ENCODE results near the gene MFN1.

DNA sequence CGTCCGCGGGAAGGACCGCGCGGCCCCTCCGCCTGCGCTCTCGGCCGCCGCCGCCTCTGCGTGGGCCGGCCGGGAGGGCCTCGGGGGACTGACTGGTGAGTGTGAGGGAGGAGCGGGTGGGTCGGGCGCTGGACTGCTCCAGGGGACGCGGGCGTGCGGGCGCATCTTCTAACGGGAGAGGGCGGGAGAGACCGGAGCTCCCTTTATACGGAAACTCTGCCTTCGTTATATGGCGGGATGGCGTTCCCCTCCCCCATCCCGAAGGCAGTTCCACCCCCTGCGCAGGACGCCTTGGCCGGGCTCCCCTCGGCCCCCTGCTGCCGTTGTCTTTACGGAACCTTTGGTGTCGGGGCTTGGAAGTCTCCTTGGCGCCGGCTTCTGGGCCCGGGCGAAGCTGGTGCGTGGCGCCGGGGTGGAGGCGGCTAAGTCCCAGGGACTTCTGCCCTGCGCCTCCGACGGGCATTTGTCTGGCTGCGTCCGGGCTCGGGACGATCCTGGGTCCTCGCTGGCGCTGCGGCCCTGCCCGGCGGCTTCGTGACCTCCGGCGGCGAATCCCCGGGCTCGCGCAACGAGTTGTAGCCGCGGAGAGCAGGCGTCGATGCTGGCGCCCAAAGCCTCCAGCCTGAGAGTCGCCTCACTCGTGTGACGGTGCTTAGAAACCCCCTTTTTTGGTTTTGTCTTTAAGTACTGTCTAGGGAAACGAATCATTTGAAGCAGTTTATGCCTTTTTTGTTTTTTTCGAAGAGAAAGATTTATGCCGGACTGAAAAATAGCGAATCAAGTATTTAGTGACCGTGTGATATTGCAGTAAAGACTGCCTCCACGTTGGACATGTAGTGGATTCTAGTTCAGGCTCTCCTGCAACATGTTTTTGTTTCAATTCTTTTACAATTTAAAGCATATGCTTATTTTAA is 24.1 kb upstream of the MFN1 start:
- no peak for TF ChIP-seq E2F1 (CRISPR knock-in tag; IDR thresholded peaks at IDR 0.05)
- TF ChIP-seq, protein P1, sequence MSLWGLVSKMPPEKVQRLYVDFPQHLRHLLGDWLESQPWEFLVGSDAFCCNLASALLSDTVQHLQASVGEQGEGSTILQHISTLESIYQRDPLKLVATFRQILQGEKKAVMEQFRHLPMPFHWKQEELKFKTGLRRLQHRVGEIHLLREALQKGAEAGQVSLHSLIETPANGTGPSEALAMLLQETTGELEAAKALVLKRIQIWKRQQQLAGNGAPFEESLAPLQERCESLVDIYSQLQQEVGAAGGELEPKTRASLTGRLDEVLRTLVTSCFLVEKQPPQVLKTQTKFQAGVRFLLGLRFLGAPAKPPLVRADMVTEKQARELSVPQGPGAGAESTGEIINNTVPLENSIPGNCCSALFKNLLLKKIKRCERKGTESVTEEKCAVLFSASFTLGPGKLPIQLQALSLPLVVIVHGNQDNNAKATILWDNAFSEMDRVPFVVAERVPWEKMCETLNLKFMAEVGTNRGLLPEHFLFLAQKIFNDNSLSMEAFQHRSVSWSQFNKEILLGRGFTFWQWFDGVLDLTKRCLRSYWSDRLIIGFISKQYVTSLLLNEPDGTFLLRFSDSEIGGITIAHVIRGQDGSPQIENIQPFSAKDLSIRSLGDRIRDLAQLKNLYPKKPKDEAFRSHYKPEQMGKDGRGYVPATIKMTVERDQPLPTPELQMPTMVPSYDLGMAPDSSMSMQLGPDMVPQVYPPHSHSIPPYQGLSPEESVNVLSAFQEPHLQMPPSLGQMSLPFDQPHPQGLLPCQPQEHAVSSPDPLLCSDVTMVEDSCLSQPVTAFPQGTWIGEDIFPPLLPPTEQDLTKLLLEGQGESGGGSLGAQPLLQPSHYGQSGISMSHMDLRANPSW (CRISPR knock-in tag; IDR thresholded peaks at IDR 0.05; ENCODE audit: borderline replicate concordance): no peak
- no peak for TF ChIP-seq SP4 (CRISPR knock-in tag; IDR thresholded peaks at IDR 0.05)
- TF ChIP-seq, protein P2, sequence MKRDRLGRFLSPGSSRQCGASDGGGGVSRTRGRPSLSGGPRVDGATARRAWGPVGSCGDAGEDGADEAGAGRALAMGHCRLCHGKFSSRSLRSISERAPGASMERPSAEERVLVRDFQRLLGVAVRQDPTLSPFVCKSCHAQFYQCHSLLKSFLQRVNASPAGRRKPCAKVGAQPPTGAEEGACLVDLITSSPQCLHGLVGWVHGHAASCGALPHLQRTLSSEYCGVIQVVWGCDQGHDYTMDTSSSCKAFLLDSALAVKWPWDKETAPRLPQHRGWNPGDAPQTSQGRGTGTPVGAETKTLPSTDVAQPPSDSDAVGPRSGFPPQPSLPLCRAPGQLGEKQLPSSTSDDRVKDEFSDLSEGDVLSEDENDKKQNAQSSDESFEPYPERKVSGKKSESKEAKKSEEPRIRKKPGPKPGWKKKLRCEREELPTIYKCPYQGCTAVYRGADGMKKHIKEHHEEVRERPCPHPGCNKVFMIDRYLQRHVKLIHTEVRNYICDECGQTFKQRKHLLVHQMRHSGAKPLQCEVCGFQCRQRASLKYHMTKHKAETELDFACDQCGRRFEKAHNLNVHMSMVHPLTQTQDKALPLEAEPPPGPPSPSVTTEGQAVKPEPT (CRISPR knock-in tag; IDR thresholded peaks at IDR 0.05; ENCODE audit: low read depth): no peak; the same call in 1 of the 2 replicates
- TF ChIP-seq, protein P3, sequence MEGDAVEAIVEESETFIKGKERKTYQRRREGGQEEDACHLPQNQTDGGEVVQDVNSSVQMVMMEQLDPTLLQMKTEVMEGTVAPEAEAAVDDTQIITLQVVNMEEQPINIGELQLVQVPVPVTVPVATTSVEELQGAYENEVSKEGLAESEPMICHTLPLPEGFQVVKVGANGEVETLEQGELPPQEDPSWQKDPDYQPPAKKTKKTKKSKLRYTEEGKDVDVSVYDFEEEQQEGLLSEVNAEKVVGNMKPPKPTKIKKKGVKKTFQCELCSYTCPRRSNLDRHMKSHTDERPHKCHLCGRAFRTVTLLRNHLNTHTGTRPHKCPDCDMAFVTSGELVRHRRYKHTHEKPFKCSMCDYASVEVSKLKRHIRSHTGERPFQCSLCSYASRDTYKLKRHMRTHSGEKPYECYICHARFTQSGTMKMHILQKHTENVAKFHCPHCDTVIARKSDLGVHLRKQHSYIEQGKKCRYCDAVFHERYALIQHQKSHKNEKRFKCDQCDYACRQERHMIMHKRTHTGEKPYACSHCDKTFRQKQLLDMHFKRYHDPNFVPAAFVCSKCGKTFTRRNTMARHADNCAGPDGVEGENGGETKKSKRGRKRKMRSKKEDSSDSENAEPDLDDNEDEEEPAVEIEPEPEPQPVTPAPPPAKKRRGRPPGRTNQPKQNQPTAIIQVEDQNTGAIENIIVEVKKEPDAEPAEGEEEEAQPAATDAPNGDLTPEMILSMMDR (CRISPR knock-in tag; IDR thresholded peaks at IDR 0.05): peak; percentile 16; the same call in 1 of the 2 replicates
- peak; percentile 52; the same call in 1 of the 2 replicates for TF ChIP-seq ZSCAN31 (CRISPR knock-in tag; IDR thresholded peaks at IDR 0.05; ENCODE audit: low read depth)
- no peak for TF ChIP-seq HHEX (CRISPR knock-in tag; IDR thresholded peaks at IDR 0.05)
- TF ChIP-seq SMC3 (IDR thresholded peaks at IDR 0.05; ENCODE audit: low read length): no peak
- TF ChIP-seq ZNF740 (CRISPR knock-in tag; IDR thresholded peaks at IDR 0.05): no peak
- TF ChIP-seq CHD2 (IDR thresholded peaks at IDR 0.05; ENCODE audit: low read depth, low read length): no peak
- TF ChIP-seq, protein P4, sequence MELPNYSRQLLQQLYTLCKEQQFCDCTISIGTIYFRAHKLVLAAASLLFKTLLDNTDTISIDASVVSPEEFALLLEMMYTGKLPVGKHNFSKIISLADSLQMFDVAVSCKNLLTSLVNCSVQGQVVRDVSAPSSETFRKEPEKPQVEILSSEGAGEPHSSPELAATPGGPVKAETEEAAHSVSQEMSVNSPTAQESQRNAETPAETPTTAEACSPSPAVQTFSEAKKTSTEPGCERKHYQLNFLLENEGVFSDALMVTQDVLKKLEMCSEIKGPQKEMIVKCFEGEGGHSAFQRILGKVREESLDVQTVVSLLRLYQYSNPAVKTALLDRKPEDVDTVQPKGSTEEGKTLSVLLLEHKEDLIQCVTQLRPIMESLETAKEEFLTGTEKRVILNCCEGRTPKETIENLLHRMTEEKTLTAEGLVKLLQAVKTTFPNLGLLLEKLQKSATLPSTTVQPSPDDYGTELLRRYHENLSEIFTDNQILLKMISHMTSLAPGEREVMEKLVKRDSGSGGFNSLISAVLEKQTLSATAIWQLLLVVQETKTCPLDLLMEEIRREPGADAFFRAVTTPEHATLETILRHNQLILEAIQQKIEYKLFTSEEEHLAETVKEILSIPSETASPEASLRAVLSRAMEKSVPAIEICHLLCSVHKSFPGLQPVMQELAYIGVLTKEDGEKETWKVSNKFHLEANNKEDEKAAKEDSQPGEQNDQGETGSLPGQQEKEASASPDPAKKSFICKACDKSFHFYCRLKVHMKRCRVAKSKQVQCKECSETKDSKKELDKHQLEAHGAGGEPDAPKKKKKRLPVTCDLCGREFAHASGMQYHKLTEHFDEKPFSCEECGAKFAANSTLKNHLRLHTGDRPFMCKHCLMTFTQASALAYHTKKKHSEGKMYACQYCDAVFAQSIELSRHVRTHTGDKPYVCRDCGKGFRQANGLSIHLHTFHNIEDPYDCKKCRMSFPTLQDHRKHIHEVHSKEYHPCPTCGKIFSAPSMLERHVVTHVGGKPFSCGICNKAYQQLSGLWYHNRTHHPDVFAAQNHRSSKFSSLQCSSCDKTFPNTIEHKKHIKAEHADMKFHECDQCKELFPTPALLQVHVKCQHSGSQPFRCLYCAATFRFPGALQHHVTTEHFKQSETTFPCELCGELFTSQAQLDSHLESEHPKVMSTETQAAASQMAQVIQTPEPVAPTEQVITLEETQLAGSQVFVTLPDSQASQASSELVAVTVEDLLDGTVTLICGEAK (IDR thresholded peaks at IDR 0.05): no peak
- TF ChIP-seq, protein P4 (CRISPR knock-in tag; IDR thresholded peaks at IDR 0.05): no peak
- no peak for TF ChIP-seq BHLHE40 (IDR thresholded peaks at IDR 0.05; ENCODE audit: low read length)
